Measurements from ENCODE around the gene RBM34. TPM values are rescaled to one million over a fixed set of nuclear protein-coding genes. Genes with fewer than 3 reads are reported as not detected.
A peak's percentile ranks its signal among the peaks of the same experiment; 100 is the strongest.

Gene RBM34
- total and polyA plus RNA-seq, 2 donors, result 53.8 to 60.3 TPM

DNA sequence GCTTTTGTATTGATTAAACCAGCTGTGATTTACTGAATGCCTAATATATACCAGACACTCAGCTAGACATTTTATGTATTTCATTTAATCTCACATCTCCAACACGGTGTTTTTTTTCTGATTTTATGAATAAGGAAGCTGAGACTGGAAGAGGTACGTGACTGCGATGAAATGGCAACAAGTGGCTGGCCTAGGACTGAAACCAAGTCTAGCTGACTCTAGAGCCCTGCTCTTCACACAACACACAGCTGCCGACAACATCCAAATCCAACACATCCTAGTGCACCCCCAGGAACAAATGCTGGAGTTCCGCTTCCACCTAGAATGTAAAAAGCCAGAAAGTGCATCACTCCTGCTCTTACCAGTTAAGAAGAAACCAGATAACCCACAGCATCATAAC, 21.7 kb downstream of the RBM34 start:
- Histone ChIP-seq H3K4me3 (ENCODE audit: low read depth, low read length) (no peak overlapping the region), H3K27ac (ENCODE audit: low read depth) (no peak overlapping the region), H3K4me1 (ENCODE audit: insufficient read depth) (no peaks in the 10 kb centered on the region), H3K36me3 (ENCODE audit: insufficient read depth) (peaks cover 6% of the 10 kb centered on the region)
- WGBS, result 92% methylated on average over 5 of the region's 5 CpGs
- no peak for DNase-seq (ENCODE audit: extremely low spot score)

DNA sequence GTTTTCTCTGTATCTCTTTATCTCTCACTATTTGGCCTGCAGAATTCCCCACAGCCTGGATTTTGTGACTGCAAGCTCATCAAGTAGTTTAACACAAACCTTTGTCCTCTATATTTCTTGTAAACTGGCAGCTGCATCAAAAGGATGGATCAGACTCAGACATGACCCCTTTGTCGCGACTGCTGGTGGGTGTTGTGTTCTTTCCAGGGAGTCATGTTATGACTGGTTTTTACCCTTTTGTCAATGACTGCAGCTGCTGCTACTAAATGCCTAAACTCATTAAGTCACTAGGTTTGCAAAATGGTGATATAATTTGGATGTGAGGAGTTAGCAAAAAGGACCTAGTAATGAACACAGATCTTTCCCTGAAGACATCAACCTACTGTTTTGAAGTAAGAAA, 22.2 kb downstream of the RBM34 start:
- Histone ChIP-seq H3K27ac (ENCODE audit: low read depth) (no peak overlapping the region), H3K4me3 (ENCODE audit: low read depth, low read length) (no peak overlapping the region), H3K36me3 (ENCODE audit: insufficient read depth) (peaks cover 6% of the 10 kb centered on the region), H3K4me1 (ENCODE audit: insufficient read depth) (no peaks in the 10 kb centered on the region)
- 70% methylated on average over 2 of the region's 2 CpGs for WGBS
- DNase-seq (ENCODE audit: extremely low spot score), result no peak

DNA sequence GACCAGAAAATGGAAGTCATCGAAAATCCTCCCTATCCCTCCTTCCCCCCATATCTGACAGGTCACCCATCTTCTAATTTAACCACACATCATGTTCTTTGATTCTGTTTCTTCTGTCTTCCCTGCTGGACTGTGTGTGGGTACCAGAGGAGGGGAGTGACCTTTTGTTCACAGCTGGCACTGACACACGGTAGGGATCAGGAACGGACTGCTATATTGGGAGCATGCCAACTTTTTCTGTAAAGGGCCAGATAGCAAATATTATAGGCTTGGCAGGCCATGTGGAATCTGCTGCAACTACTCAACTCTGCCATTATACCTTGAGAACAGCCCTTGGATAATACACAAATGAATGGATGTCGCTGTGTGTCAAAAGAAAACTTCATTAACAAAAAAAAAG, 24.9 kb downstream of the RBM34 start:
- WGBS, result 45% methylated on average over 4 of the region's 4 CpGs
- no peak for DNase-seq (ENCODE audit: extremely low spot score)
- no peaks in the 10 kb centered on the region for H3K36me3 ChIP-seq (ENCODE audit: insufficient read depth)
- no peak overlapping the region for H3K4me3 ChIP-seq (ENCODE audit: low read depth, low read length)
- no peaks in the 10 kb centered on the region for H3K4me1 ChIP-seq (ENCODE audit: insufficient read depth)
- no peak overlapping the region for H3K27ac ChIP-seq (ENCODE audit: low read depth)

DNA sequence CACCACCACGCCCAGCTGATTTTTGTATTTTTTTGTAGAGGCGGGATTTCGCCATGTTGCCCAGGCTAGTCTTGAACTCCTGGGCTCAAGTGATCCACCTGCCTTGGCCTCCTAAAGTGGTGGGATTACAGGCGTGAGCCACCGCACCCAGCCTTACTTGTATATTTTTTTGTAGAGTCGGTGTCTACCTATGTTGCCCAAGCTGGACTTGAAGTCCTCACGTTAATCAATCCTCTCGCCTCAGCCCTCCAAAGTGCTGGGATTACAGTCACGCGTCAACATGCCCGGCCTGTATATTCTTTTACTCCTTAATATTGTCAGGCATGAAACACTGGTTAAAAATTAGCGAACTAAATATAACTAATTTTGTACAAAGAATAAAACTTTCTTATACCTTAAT, 26.9 kb downstream of the RBM34 start:
- no peak overlapping the region for H3K4me3 ChIP-seq (ENCODE audit: low read depth, low read length)
- H3K4me1 ChIP-seq (ENCODE audit: insufficient read depth), result no peaks in the 10 kb centered on the region
- no peak for DNase-seq (ENCODE audit: extremely low spot score)
- H3K27ac ChIP-seq (ENCODE audit: low read depth), result no peak overlapping the region
- WGBS, result 96% methylated on average over 12 of the region's 12 CpGs
- H3K36me3 ChIP-seq (ENCODE audit: insufficient read depth), result no peaks in the 10 kb centered on the region

DNA sequence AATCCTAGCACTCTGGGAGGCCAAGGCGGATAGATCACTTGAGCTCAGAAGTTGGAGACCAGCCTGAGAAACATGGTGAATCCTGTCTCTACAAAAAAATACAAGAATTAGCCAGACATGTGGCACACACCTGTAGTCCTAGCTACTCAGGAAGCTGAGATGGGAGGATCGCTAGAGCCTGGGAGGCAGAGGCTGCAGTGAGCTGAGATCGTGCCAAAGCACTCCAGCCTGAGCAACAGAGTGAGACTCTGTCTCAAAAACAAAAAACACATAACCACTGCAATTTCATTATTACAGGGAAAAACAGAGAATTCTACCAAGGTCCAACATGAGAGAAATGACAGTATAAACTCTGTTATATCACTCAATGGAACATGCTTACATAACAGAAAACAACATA, 28.0 kb downstream of the RBM34 start:
- no peaks in the 10 kb centered on the region for H3K36me3 ChIP-seq (ENCODE audit: insufficient read depth)
- WGBS, result 90% methylated on average over 3 of the region's 3 CpGs
- no peaks in the 10 kb centered on the region for H3K4me1 ChIP-seq (ENCODE audit: insufficient read depth)

DNA sequence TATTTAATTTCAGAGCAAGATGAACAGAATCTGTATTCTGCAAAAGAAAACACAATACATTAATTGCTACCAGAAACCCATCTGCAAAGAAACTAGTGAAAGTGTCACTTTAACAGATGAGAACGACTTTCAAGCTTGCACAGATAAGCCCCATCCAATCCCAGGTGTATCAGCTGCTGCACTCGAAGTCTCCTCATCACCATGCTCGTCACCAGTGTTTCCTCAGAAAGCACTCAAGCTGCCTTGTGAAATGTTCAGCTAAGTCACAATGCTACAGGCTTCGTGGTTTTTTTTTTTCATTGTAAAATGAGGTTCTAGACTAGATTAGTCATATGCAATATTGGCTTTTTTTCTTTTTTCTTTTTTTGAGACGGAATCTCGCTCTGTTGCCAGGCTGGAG, 29.1 kb downstream of the RBM34 start:
- Histone ChIP-seq H3K4me3 (ENCODE audit: low read depth, low read length) (no peak overlapping the region), H3K27ac (ENCODE audit: low read depth) (no peak overlapping the region), H3K36me3 (ENCODE audit: insufficient read depth) (no peaks in the 10 kb centered on the region), H3K4me1 (ENCODE audit: insufficient read depth) (peaks cover 1% of the 10 kb centered on the region)
- WGBS, result 85% methylated on average over 6 of the region's 6 CpGs
- no peak for DNase-seq (ENCODE audit: extremely low spot score)

More for the DNA sequence above, 28.0 kb downstream of the RBM34 start:
- H3K27ac ChIP-seq (ENCODE audit: low read depth), result no peak overlapping the region
- no peak overlapping the region for H3K4me3 ChIP-seq (ENCODE audit: low read depth, low read length)
- DNase-seq (ENCODE audit: extremely low spot score), result no peak

DNA sequence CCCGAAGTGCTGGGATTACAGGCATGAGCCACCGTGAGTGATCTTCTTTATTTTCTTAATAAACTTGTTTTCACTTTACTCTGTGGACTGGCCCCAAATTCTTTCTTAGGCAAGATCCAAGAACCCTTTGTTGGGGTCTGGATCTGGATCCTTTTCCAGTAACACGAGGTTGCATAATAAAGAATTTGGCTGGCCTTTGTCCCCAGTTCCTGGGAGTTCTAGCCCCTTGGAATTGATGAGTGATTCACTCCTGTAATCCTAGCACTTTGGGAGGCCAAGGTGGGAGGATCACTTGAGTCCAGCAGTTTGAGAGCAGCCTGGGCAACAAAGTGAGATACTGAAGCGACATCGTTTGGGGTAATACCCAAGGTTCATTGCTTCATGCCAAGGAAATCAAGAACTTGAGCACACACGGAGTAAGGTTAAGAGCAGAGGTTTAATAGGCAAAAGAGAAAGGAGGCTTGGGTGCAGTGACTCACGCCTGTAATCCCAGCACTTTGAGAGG, 30.2 kb downstream of the RBM34 start:
- 85% methylated on average over 7 of the region's 7 CpGs for WGBS

DNA sequence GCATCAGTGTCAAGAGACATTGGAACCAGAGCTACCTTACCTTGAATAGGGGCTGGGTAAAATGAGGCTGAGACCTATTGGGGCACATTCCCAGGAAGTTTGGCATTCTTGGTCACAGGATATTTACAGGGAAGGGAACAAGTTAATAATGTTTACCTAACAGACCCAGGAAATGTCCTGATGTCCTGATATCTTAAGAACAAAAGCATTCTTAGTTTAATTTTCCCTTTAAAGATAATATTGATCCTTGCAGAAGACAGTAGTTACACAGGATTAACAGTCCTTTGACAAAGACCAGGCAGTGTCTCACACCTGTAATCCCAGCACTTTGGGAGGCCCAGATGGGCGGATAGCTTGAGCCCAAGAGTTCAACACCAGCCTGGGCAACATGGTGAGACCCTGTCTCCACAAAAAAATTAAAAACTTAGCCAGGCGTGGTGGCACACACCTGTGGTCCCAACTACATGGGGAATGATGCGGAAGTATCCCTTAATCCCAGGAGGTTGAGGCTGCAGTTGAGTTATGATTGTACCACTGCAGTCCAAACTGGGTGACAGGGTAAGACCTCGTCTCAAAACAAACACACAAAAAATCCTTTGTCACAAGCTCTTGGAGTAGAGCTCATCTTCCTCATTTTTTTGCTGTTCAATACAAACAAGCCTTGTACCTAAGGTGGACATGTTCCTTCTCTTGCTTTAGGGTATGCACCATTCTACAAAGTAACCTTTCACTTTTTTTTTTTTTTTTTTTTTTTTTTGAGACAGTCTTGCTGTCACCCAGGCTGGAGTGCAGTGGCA, 31.1 kb downstream of the RBM34 start:
- peaks cover 1% of the 10 kb centered on the region for H3K4me1 ChIP-seq (ENCODE audit: insufficient read depth)
- no peaks in the 10 kb centered on the region for H3K36me3 ChIP-seq (ENCODE audit: insufficient read depth)
- 96% methylated on average over 4 of the region's 4 CpGs for WGBS
- DNase-seq (ENCODE audit: extremely low spot score), result no peak
- H3K4me3 ChIP-seq (ENCODE audit: low read depth, low read length), result no peak overlapping the region
- no peak overlapping the region for H3K27ac ChIP-seq (ENCODE audit: low read depth)

More for the DNA sequence above, 30.2 kb downstream of the RBM34 start:
- peaks cover 1% of the 10 kb centered on the region for H3K4me1 ChIP-seq (ENCODE audit: insufficient read depth)
- DNase-seq (ENCODE audit: extremely low spot score), result no peak
- H3K27ac ChIP-seq (ENCODE audit: low read depth), result no peak overlapping the region
- H3K4me3 ChIP-seq (ENCODE audit: low read depth, low read length), result no peak overlapping the region
- H3K36me3 ChIP-seq (ENCODE audit: insufficient read depth), result no peaks in the 10 kb centered on the region

DNA sequence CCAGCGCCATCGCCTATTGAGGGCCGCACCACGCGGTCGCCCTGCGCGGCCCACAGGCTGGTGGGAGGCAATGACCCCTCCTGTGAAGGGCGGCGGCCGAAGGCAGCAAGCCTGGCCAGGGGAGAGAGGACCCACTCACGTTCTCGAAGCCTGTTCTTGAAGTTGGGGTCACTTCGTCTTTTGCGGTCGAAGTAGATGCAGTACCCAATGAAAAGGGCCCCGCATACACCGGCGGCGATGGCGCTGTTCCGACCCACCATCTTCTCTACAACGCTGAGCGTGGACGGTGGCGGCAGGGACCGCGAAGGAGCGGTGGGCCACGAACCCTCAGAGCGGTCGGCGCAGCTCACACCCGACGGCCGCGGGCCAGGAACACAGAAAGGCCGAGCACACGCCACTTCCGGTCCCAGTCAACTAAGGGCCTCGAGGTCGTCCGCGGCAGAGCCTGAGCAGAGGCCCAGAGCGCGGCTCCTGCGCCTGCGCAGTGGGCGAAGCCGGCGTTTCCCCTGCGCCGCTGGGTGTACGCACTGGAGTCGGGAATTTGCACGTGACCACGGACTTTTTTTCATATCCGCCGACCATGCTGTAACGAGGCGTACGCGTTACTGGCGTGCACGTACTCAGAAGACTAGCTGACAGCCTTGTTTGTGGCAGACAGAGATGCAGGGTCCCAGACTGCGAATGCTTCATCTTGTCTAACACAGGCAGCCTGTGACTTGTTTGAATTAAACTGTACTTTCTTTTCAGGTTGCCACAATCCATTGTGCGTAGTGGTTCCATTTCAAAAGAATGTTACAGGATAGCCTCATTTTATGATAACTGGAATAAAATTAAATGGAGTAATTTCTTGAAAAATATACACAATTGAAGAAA, 32.4 kb downstream of the RBM34 start, which contains the start of gene TOMM20:
Gene TOMM20, minus strand, starts transcription at position 382 of the 873 bp plus-strand sequence. Its CDS starts 122 bp downstream, at position 260.
- peaks cover 1% of the 10 kb centered on the region for H3K4me1 ChIP-seq (ENCODE audit: insufficient read depth)
- DNase-seq (ENCODE audit: extremely low spot score), result peak; percentile 94
- peaks cover 1% of the 10 kb centered on the region for H3K36me3 ChIP-seq (ENCODE audit: insufficient read depth)
- peak within 1 kb of the TSS; percentile 84 for H3K27ac ChIP-seq (ENCODE audit: low read depth)
- H3K4me3 ChIP-seq (ENCODE audit: low read depth, low read length), result peak within 1 kb of the TSS; percentile 83
- 1% methylated on average over 67 of the region's 67 CpGs for WGBS

DNA sequence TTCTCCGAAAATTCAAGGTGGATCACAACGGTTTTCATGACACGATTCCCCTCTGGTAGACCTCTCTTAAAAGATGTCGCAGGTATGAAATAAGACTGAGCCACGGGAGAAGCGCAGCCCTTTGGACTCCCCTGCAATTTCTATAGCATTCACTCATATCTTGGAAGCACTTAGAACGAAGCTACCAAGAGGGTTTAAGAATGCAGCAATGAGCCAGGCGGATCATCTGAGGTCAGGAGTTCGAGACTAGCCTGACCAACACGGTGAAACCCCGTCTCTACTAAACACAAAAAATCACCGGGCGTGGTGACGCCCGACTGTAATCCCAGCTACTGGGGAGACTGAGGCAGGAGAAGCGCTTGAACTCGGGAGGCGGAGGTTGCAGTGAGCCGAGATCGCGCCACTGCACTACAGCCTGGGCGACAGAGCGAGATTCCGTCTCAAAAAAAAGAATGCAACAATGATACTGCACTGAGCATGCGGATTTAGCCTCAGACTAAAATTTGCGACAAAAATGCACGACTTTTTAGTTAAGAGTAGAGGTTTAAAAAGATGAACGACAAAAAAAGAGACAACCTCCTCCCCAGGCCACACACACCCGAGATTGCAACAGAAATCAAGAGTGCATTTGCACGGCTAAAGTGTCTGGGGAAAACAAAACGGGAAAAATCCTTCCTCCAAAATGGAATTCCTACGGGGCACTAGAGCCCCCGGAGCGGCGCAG, 33.2 kb downstream of the RBM34 start:
- H3K27ac ChIP-seq (ENCODE audit: low read depth), result no peak overlapping the region
- no peak for DNase-seq (ENCODE audit: extremely low spot score)
- peak overlapping the region; percentile 83 for H3K4me3 ChIP-seq (ENCODE audit: low read depth, low read length)
- H3K36me3 ChIP-seq (ENCODE audit: insufficient read depth), result peaks cover 1% of the 10 kb centered on the region
- peaks cover 1% of the 10 kb centered on the region for H3K4me1 ChIP-seq (ENCODE audit: insufficient read depth)
- WGBS, result 1% methylated on average over 35 of the region's 35 CpGs

DNA sequence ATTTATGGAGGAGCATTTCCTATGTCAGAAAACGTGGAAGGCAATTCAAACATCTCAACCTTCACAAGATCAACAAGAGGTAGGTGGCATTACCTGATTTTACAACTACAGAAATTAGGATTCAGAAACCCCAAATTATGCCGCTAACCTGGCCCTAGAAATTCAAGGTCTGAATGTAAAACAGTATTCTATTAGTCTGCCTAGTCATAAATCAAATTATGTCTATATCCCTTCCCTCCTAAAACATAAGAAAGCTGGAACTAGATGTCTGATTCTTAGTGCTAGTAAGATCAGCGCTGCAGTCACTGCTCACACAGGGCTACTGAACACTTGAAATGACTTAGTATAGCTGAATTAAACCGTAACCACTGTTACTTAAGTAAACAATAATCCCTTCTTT, 33.8 kb downstream of the RBM34 start:
- Histone ChIP-seq H3K4me3 (ENCODE audit: low read depth, low read length) (peak overlapping the region; percentile 83), H3K4me1 (ENCODE audit: insufficient read depth) (peaks cover 1% of the 10 kb centered on the region), H3K27ac (ENCODE audit: low read depth) (no peak overlapping the region), H3K36me3 (ENCODE audit: insufficient read depth) (peaks cover 1% of the 10 kb centered on the region)
- no peak for DNase-seq (ENCODE audit: extremely low spot score)
- 27% methylated on average over 4 of the region's 4 CpGs for WGBS

DNA sequence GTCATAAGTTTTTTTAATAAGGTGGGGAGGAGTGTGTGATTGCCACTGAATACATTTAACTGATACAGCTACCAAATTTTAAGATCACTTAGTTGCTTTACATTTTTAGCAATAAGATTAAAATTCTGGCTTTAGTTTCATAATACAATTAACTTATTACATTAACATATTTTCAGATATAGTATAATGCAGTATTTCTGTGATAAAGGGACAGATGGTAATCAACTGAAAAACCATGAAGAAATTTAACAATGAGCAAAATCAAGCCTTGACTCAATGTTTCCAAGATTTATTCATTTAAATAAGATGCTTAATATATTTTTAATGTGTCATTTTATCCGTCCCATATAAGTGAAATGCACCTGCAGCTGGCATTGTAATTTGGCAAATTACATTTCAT, 36.4 kb downstream of the RBM34 start:
- Histone ChIP-seq H3K27ac (ENCODE audit: low read depth) (no peak overlapping the region), H3K36me3 (ENCODE audit: insufficient read depth) (peaks cover 4% of the 10 kb centered on the region), H3K4me1 (ENCODE audit: insufficient read depth) (peaks cover 1% of the 10 kb centered on the region), H3K4me3 (ENCODE audit: low read depth, low read length) (no peak overlapping the region)
- 76% methylated on average over 1 of the region's 1 CpG for WGBS
- no peak for DNase-seq (ENCODE audit: extremely low spot score)

DNA sequence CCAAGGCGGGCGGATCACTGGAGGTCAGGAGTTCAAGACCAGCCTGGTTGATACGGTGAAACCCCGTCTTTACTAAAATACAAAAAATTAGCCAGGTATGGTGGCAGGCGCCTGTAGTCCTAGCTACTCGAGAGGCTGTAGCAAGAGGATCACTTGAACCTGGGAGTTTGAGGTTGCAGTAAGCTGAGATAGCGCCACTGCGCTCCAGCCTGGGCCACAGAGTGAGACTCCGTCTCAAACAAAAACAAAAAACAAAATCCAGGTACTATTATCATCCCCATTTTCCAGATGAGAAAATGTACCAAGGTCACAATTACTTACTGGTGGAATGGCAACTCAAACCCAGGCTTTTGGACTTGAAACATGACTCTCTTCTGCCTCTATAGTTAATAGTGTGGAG, 36.9 kb downstream of the RBM34 start:
- Histone ChIP-seq H3K27ac (ENCODE audit: low read depth) (no peak overlapping the region), H3K4me1 (ENCODE audit: insufficient read depth) (peaks cover 1% of the 10 kb centered on the region), H3K36me3 (ENCODE audit: insufficient read depth) (peaks cover 4% of the 10 kb centered on the region), H3K4me3 (ENCODE audit: low read depth, low read length) (no peak overlapping the region)
- no peak for DNase-seq (ENCODE audit: extremely low spot score)
- WGBS, result 91% methylated on average over 9 of the region's 9 CpGs

Measured in urinary bladder (tissue), 4 donors.